Naive thymus-derived CD4-positive, alpha-beta T cell (primary cell): Measurements from ENCODE around the gene PHACTR1. TPM values are rescaled to one million over a fixed set of nuclear protein-coding genes. Genes with fewer than 3 reads are reported as not detected.

ENCODE experiments used
- ATAC-seq: fragments of 150-1000 bp; cut with Tn5 transposase; 2 replicates; pipeline ENCODE4 v1.10.0; 2021; ENCODE audit warnings: mild to moderate bottlenecking, moderate library complexity
- CTCF ChIA-PET: fragments of 350-600 bp; sonication (Branson Sonifier 250); formaldehyde crosslinking; loops from one replicate; lab custom pipeline; 2021; ENCODE audit warnings: antibody characterized with exemption; lab: Charles Lee
- POLR2A ChIA-PET: fragments of 350-600 bp; sonication (Branson Sonifier 250); formaldehyde crosslinking; loops from one replicate; lab custom pipeline; 2021; ENCODE audit warnings: antibody characterized with exemption, inconsistent platforms; lab: Charles Lee
- DNase-seq, 9 donors: peaks; one replicate each; pipeline versions ENCODE4 v3.0.0 to v3.0.0-alpha.2; 2020 to 2022; ENCODE audit warnings: mixed read lengths in 1 of 9
- H3K27ac ChIP-seq: one replicate; pipeline ENCODE4 v1.7.0; 2013; ENCODE audit warnings: mild to moderate bottlenecking, low read depth, low read length, moderate library complexity
- H3K27me3 ChIP-seq, 2 donors: one replicate each; pipeline ENCODE4 v1.7.0; 2013; ENCODE audit warnings: low read length in 2 of 2, mild to moderate bottlenecking in 2 of 2, moderate library complexity in 2 of 2; ENCODE audit not compliant: control insufficient read depth in 2 of 2, insufficient read depth in 2 of 2
- H3K36me3 ChIP-seq, 3 experiments: 1 replicate in 2 of 3; 2 replicates in 1 of 3; pipeline ENCODE4 v1.7.0; 2013; ENCODE audit warnings: low read length in 3 of 3, mild to moderate bottlenecking in 3 of 3, moderate library complexity in 1 of 3; ENCODE audit not compliant: insufficient read depth in 3 of 3, control insufficient read depth in 2 of 3
- H3K4me1 ChIP-seq, 2 donors: one replicate each; pipeline ENCODE4 v1.7.0; 2013; ENCODE audit warnings: low read length in 2 of 2, mild to moderate bottlenecking in 2 of 2, moderate library complexity in 1 of 2; ENCODE audit not compliant: control insufficient read depth in 2 of 2, insufficient read depth in 2 of 2
- H3K4me3 ChIP-seq: 2 replicates; pipeline ENCODE4 v1.7.0; 2013; ENCODE audit warnings: mild to moderate bottlenecking, low read length
- H3K9me3 ChIP-seq, 3 experiments: 1 replicate in 2 of 3; 2 replicates in 1 of 3; pipeline ENCODE4 v1.7.0; 2013; ENCODE audit warnings: low read length in 3 of 3; ENCODE audit not compliant: control insufficient read depth in 2 of 3
- H3K27ac Mint-ChIP-seq, 9 donors: one replicate each; pipeline ENCODE4 v1.8.0; 2020 to 2022; ENCODE audit warnings: mixed read lengths in 9 of 9, mild to moderate bottlenecking in 8 of 9, moderate library complexity in 5 of 9, inconsistent platforms in 2 of 9
- H3K27me3 Mint-ChIP-seq, 5 donors: one replicate each; pipeline ENCODE4 v1.8.0; 2021 to 2022; ENCODE audit warnings: mixed read lengths in 5 of 5, mild to moderate bottlenecking in 1 of 5
- H3K36me3 Mint-ChIP-seq, 5 donors: one replicate each; pipeline ENCODE4 v1.8.0; 2020 to 2022; ENCODE audit warnings: mixed read lengths in 5 of 5, mild to moderate bottlenecking in 3 of 5, inconsistent platforms in 1 of 5
- H3K4me1 Mint-ChIP-seq, 7 donors: one replicate each; pipeline ENCODE4 v1.8.0; 2020 to 2022; ENCODE audit warnings: mixed read lengths in 7 of 7, mild to moderate bottlenecking in 3 of 7, inconsistent platforms in 1 of 7
- H3K4me3 Mint-ChIP-seq, 10 donors: one replicate each; pipeline ENCODE4 v1.8.0; 2020 to 2022; ENCODE audit warnings: mild to moderate bottlenecking in 10 of 10, mixed read lengths in 10 of 10, moderate library complexity in 6 of 10, inconsistent platforms in 2 of 10
- H3K9me3 Mint-ChIP-seq, 11 donors: one replicate each; pipeline ENCODE4 v1.8.0; 2020 to 2022; ENCODE audit warnings: mixed read lengths in 11 of 11, mild to moderate bottlenecking in 4 of 11, inconsistent platforms in 1 of 11, moderate library complexity in 1 of 11
- intact Hi-C, 2 donors: fragments of 100-400 bp; cut with micrococcal nuclease; formaldehyde crosslinking; loops; one replicate each; pipeline ENCODE4 v1.15.1; 2023
- polyA plus RNA-seq, 2 donors: library from polyadenylated mRNA; unstranded; fragments of 300-500 nt; fragmentation: Illumina TruSeq; gene quantifications; one replicate each; pipeline ENCODE4 v1.2.3, GENCODE V29; 2021
- total RNA-seq, 6 experiments: library from RNA in 5 of 6; stranded (reverse) in 5 of 6; gene quantifications; 1 replicate in 5 of 6; 2 replicates in 1 of 6; pipeline ENCODE4 v1.2.3 and lab custom pipeline; 2021 to 2026

The PHACTR1 gene
- total and polyA plus RNA-seq, 7 experiments from 2014 or later, result 0.18 to 43.1 (median 0.62) TPM

DNA sequence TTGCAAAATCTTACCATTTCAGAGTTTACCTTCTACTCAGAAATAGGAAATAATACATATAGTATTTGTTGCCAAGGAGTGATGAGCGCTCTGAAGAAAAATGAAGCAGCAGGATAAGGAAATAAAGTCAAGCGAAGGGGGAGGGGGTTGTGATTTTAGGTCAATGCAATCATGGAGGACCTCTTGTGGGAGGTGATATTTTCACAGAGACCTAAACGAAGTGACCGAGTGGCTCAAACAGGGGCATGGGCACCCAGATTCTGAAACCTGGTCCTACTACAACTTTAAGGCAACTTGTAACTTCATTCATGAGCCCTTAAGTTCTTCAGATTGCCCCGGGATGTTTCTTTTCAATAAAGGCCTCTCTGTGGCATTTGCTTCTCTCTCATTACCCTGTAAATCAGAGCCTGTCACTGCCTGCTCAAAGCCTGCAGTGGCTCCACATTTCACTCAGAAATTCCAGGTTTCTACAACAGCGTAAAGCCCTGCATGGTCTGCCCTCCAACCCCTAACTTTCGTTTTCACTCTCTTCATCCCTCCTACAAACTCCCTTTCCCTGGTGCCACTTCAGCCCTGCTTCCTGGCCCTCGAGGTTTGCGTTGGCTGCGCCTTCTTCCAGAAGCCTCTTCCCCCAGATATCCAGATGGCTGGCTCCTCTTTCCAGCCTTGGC is 449.1 kb downstream of the PHACTR1 start:
- ChIA-PET CTCF (no interaction called here), POLR2A (no interaction called here)
- no peak for ATAC-seq
- no peak overlapping the region for H3K4me3 Mint-ChIP-seq
- no peak overlapping the region for H3K27ac ChIP-seq
- H3K27me3 Mint-ChIP-seq, result peaks cover 5 to 19% (median 17%) of the 10 kb centered on the region in 5 donors
- no peaks in the 10 kb centered on the region for H3K36me3 Mint-ChIP-seq
- no peaks in the 10 kb centered on the region for H3K9me3 ChIP-seq
- no peaks in the 10 kb centered on the region for H3K9me3 Mint-ChIP-seq
- H3K4me1 Mint-ChIP-seq, result peaks cover 0 to 6% (median 4%) of the 10 kb centered on the region in 7 donors
- no peak overlapping the region for H3K27ac Mint-ChIP-seq
- no peaks in the 10 kb centered on the region for H3K27me3 ChIP-seq
- DNase-seq, result no peak
- H3K4me3 ChIP-seq, result no peak overlapping the region
- intact Hi-C loops, result no loop called here
- no peaks in the 10 kb centered on the region for H3K4me1 ChIP-seq
- H3K36me3 ChIP-seq, result no peaks in the 10 kb centered on the region

- DNase-seq, result no peak
- ChIA-PET CTCF (no interaction called here), POLR2A (no interaction called here)
- Histone ChIP-seq H3K27me3 (no peaks in the 10 kb centered on the region), H3K36me3 (no peaks in the 10 kb centered on the region), H3K4me3 (no peak overlapping the region), H3K4me1 (no peaks in the 10 kb centered on the region), H3K27ac (no peak overlapping the region), H3K9me3 (no peaks in the 10 kb centered on the region)
- H3K4me3 Mint-ChIP-seq, result no peak overlapping the region
- ATAC-seq, result no peak
- no peak overlapping the region for H3K27ac Mint-ChIP-seq
- no peaks in the 10 kb centered on the region for H3K36me3 Mint-ChIP-seq
- H3K9me3 Mint-ChIP-seq, result peaks cover 0 to 1% (median 0%) of the 10 kb centered on the region in 11 donors
- H3K27me3 Mint-ChIP-seq, result peaks cover 4 to 18% (median 14%) of the 10 kb centered on the region in 5 donors
- intact Hi-C loops, result no loop called here
- H3K4me1 Mint-ChIP-seq, result peaks cover 0 to 5% (median 4%) of the 10 kb centered on the region in 7 donors
Observed at GRCh38 chr6:13166269-13166668, 449.7 kb downstream of the PHACTR1 start.

DNA sequence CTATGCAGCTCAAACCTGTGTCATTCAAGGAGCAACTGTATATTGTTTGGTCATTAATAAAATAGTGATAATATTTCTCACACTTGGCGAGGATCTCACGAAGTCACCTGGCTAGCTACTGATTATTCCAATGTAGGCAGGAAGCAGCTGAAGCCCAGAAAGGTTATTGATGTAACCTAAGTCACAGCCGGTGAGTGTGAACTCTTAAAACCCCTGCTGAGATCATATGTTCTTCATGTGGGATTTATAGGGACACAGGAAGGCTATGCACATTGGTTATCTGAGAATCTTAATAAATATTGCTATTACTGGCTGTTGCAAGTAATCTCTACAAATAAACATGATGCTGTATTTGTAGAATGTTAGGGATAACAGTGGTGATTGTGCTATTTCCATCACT is 450.3 kb downstream of the PHACTR1 start:
- H3K4me3 ChIP-seq, result no peak overlapping the region
- H3K27ac ChIP-seq, result no peak overlapping the region
- H3K27ac Mint-ChIP-seq, result no peak overlapping the region
- H3K36me3 Mint-ChIP-seq, result no peaks in the 10 kb centered on the region
- H3K4me1 ChIP-seq, result no peaks in the 10 kb centered on the region
- H3K9me3 Mint-ChIP-seq, result peaks cover 0 to 1% (median 0%) of the 10 kb centered on the region in 11 donors
- no peak for DNase-seq
- ChIA-PET POLR2A (no interaction called here), CTCF (no interaction called here)
- H3K4me3 Mint-ChIP-seq, result no peak overlapping the region
- peaks cover 0 to 5% (median 3%) of the 10 kb centered on the region in 7 donors for H3K4me1 Mint-ChIP-seq
- intact Hi-C loops, result no loop called here
- H3K27me3 ChIP-seq, result no peaks in the 10 kb centered on the region
- no peaks in the 10 kb centered on the region for H3K36me3 ChIP-seq
- peaks cover 0 to 15% (median 12%) of the 10 kb centered on the region in 5 donors for H3K27me3 Mint-ChIP-seq
- ATAC-seq, result no peak
- H3K9me3 ChIP-seq, result no peaks in the 10 kb centered on the region

GRCh38 chr6:13172291-13172690 is 455.7 kb downstream of the PHACTR1 start:
- POLR2A ChIA-PET, result no interaction called here
- CTCF ChIA-PET, result no interaction called here
- Histone ChIP-seq H3K9me3 (no peaks in the 10 kb centered on the region), H3K4me1 (no peaks in the 10 kb centered on the region), H3K36me3 (no peaks in the 10 kb centered on the region), H3K4me3 (no peak overlapping the region), H3K27me3 (no peaks in the 10 kb centered on the region), H3K27ac (no peak overlapping the region)
- Mint-ChIP-seq H3K9me3 (peaks cover 0 to 1% (median 0%) of the 10 kb centered on the region in 11 donors), H3K4me3 (no peak overlapping the region), H3K27me3 (peaks cover 8 to 27% (median 19%) of the 10 kb centered on the region in 5 donors), H3K27ac (no peak overlapping the region), H3K36me3 (no peaks in the 10 kb centered on the region), H3K4me1 (no peaks in the 10 kb centered on the region)
- intact Hi-C loops, result no loop called here
- DNase-seq (no peak), ATAC-seq (no peak)

GRCh38 chr6:13175087-13175486 is 458.5 kb downstream of the PHACTR1 start:
- Histone ChIP-seq H3K4me1 (no peaks in the 10 kb centered on the region), H3K36me3 (no peaks in the 10 kb centered on the region), H3K27ac (no peak overlapping the region), H3K4me3 (no peak overlapping the region), H3K27me3 (no peaks in the 10 kb centered on the region), H3K9me3 (no peaks in the 10 kb centered on the region)
- ATAC-seq (no peak), DNase-seq (no peak)
- Mint-ChIP-seq H3K27ac (no peak overlapping the region), H3K4me3 (no peak overlapping the region), H3K27me3 (peaks cover 6 to 31% (median 12%) of the 10 kb centered on the region in 5 donors), H3K9me3 (peaks cover 0 to 1% (median 0%) of the 10 kb centered on the region in 11 donors), H3K36me3 (peaks cover 0 to 2% (median 0%) of the 10 kb centered on the region in 5 donors), H3K4me1 (peaks cover 0 to 7% (median 5%) of the 10 kb centered on the region in 7 donors)
- ChIA-PET POLR2A (interaction anchor here (0.7 kb wide), 1 partner anchor 99 kb away, joined by 3 read pairs; no protein-coding TSS in a partner anchor), CTCF (no interaction called here)
- intact Hi-C loops, result no loop called here

DNA sequence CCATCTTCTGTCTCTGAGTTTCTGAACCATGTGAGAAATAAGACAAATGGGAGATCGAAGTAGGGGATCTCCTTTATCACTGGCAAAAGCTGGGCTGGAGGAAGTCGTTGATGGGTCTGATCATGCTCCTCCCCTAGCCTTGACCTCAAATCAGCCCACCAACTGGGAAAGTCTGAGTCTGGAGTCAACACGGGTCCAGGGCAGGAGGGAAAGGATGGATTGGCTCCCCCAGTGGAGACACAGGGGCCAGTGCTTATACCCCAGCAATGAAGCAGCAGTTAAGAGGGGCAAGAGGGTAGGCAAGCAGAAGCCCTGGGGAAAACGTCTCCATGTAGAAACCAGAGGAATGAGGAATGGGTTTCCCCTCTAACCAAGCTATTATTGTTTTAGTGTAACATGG is 459.2 kb downstream of the PHACTR1 start:
- POLR2A ChIA-PET, result no interaction called here
- peaks cover 6 to 31% (median 12%) of the 10 kb centered on the region in 5 donors for H3K27me3 Mint-ChIP-seq
- H3K4me3 ChIP-seq, result no peak overlapping the region
- H3K27ac ChIP-seq, result no peak overlapping the region
- no peaks in the 10 kb centered on the region for H3K27me3 ChIP-seq
- H3K4me1 Mint-ChIP-seq, result peaks cover 0 to 7% (median 5%) of the 10 kb centered on the region in 7 donors
- H3K36me3 Mint-ChIP-seq, result peaks cover 0 to 2% (median 0%) of the 10 kb centered on the region in 5 donors
- no peaks in the 10 kb centered on the region for H3K4me1 ChIP-seq
- H3K36me3 ChIP-seq, result no peaks in the 10 kb centered on the region
- H3K9me3 Mint-ChIP-seq, result peaks cover 0 to under 1% (median 0%) of the 10 kb centered on the region in 11 donors
- H3K27ac Mint-ChIP-seq, result no peak overlapping the region
- DNase-seq (no peak), ATAC-seq (no peak)
- CTCF ChIA-PET, result no interaction called here
- H3K9me3 ChIP-seq, result no peaks in the 10 kb centered on the region
- H3K4me3 Mint-ChIP-seq, result no peak overlapping the region
- intact Hi-C loops, result no loop called here

DNA sequence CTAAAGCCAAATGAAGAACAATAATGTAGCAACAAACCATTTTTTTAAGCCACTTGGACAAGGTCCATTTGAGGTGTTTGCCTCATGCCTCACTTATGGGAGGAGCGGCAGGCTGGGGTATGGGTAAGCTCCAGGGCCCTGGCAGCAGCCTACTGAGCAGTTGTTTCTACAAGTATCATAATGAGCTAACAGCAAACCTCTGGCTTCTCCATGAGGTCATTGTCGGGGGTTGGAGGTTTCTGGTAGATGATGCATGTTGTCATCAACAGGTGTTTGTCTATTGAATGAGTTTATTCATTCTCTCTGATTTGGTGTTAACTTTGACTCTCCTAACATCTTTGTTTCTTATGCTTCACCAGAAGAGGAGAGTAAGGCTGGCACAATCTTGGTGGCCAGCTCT is 461.1 kb downstream of the PHACTR1 start:
- H3K4me1 Mint-ChIP-seq, result peaks cover 0 to 7% (median 5%) of the 10 kb centered on the region in 7 donors
- ChIA-PET CTCF (interaction anchor here (0.6 kb wide), 1 partner anchor 30 kb away, joined by 4 read pairs; no protein-coding TSS in a partner anchor), POLR2A (no interaction called here)
- no peak overlapping the region for H3K27ac Mint-ChIP-seq
- H3K27me3 Mint-ChIP-seq, result peaks cover 6 to 31% (median 12%) of the 10 kb centered on the region in 5 donors
- Histone ChIP-seq H3K36me3 (no peaks in the 10 kb centered on the region), H3K27ac (no peak overlapping the region), H3K9me3 (no peaks in the 10 kb centered on the region), H3K27me3 (no peaks in the 10 kb centered on the region), H3K4me3 (no peak overlapping the region), H3K4me1 (no peaks in the 10 kb centered on the region)
- intact Hi-C loops, result no loop called here
- no peaks in the 10 kb centered on the region for H3K9me3 Mint-ChIP-seq
- ATAC-seq, result no peak
- H3K36me3 Mint-ChIP-seq, result peaks cover 0 to 2% (median 0%) of the 10 kb centered on the region in 5 donors
- no peak overlapping the region for H3K4me3 Mint-ChIP-seq
- no peak for DNase-seq
